HL-60 (cell line): ENCODE results near the gene LRRC25.

Source experiments
- GABPA ChIP-seq: IDR thresholded peaks from 2 replicates; pipeline ENCODE4 v1.6.1; 2012; ENCODE audit warnings: low read depth
- POLR2AphosphoS5 ChIP-seq: IDR thresholded peaks from 2 replicates; pipeline ENCODE4 v1.6.1; 2012; ENCODE audit warnings: low read depth
- SPI1 ChIP-seq: IDR thresholded peaks from 2 replicates; pipeline ENCODE4 v1.6.1; 2012; ENCODE audit warnings: low read depth, mild to moderate bottlenecking, borderline replicate concordance
- TF ChIP-seq, protein P1 (sequence below): IDR thresholded peaks from one replicate; pipeline ENCODE4 v1.5.1; 2011; ENCODE audit warnings: low read length, control low read depth, inconsistent platforms; ENCODE audit not compliant: insufficient read depth
- TF ChIP-seq, protein P2 (sequence below): IDR thresholded peaks from 2 replicates; pipeline ENCODE4 v1.6.1; 2012; ENCODE audit warnings: low read depth; ENCODE audit not compliant: insufficient replicate concordance

DNA sequence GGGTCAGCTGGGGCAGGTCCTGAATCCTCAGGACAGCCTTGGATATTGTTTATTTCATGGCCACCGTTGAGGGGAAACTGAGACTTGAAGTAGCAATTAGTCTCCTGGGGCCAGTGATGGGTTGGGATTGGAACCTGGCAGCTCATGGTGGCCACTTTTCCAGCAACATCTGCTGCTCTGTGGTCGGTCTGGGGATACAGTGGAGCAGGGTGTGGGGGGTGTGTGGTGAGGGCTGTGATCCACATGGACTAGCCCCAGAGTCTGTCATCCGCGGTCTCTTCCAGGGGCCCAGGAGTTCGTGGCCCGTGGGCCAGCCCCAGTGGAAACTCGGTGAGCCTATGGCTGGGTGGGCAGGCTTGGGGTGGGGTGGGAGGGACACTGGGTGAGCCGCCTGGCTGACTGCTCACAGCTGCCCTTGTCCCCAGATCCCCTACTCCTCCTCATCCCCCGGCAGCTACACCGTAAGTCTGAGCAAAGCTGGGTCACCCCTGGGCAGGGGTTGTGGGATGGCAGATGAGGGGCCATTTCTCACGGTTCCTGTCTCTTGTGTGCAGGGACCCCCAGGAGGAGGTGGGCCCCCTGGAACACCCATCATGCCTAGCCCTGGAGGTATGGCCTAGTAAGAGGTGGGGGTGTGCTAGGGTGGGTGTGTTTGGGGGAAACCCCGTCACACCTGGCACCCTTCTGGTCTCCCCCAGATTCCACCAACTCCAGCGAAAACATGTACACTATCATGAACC, 35.0 kb upstream of the LRRC25 start:
- TF ChIP-seq, protein P1, sequence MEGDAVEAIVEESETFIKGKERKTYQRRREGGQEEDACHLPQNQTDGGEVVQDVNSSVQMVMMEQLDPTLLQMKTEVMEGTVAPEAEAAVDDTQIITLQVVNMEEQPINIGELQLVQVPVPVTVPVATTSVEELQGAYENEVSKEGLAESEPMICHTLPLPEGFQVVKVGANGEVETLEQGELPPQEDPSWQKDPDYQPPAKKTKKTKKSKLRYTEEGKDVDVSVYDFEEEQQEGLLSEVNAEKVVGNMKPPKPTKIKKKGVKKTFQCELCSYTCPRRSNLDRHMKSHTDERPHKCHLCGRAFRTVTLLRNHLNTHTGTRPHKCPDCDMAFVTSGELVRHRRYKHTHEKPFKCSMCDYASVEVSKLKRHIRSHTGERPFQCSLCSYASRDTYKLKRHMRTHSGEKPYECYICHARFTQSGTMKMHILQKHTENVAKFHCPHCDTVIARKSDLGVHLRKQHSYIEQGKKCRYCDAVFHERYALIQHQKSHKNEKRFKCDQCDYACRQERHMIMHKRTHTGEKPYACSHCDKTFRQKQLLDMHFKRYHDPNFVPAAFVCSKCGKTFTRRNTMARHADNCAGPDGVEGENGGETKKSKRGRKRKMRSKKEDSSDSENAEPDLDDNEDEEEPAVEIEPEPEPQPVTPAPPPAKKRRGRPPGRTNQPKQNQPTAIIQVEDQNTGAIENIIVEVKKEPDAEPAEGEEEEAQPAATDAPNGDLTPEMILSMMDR: no peak
- no peak for TF ChIP-seq GABPA
- TF ChIP-seq POLR2AphosphoS5: no peak
- no peak for TF ChIP-seq SPI1
- TF ChIP-seq, protein P2, sequence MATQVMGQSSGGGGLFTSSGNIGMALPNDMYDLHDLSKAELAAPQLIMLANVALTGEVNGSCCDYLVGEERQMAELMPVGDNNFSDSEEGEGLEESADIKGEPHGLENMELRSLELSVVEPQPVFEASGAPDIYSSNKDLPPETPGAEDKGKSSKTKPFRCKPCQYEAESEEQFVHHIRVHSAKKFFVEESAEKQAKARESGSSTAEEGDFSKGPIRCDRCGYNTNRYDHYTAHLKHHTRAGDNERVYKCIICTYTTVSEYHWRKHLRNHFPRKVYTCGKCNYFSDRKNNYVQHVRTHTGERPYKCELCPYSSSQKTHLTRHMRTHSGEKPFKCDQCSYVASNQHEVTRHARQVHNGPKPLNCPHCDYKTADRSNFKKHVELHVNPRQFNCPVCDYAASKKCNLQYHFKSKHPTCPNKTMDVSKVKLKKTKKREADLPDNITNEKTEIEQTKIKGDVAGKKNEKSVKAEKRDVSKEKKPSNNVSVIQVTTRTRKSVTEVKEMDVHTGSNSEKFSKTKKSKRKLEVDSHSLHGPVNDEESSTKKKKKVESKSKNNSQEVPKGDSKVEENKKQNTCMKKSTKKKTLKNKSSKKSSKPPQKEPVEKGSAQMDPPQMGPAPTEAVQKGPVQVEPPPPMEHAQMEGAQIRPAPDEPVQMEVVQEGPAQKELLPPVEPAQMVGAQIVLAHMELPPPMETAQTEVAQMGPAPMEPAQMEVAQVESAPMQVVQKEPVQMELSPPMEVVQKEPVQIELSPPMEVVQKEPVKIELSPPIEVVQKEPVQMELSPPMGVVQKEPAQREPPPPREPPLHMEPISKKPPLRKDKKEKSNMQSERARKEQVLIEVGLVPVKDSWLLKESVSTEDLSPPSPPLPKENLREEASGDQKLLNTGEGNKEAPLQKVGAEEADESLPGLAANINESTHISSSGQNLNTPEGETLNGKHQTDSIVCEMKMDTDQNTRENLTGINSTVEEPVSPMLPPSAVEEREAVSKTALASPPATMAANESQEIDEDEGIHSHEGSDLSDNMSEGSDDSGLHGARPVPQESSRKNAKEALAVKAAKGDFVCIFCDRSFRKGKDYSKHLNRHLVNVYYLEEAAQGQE: no peak
